GM19468 (cell line): ENCODE measurements around the gene FAM227A.

ENCODE experiments used
- ATAC-seq: cut with Tn5 transposase; IDR thresholded peaks from one replicate; pipeline ENCODE4 v1.9.1; 2021; ENCODE audit warnings: mild to moderate bottlenecking, moderate library complexity, moderate number of reproducible peaks; ENCODE audit not compliant: unreplicated experiment; ENCODE audit errors: extremely low read depth

The FAM227A gene

GRCh38 chr22:38656256-38657044, at the start of gene FAM227A, which contains the start of gene CBY1:
Gene FAM227A, minus strand, starts transcription at chr22:38656392. Its CDS starts 6,224 bp downstream, at chr22:38650168.
Gene CBY1, plus strand, starts transcription at chr22:38656638. Its CDS starts 11,417 bp downstream, at chr22:38668055.
- ATAC-seq = peak; percentile 38

- ATAC-seq = peak; percentile 49
These were observed 49.3 kb upstream of the FAM227A start, which contains the start of gene GTPBP1 for GRCh38 chr22:38705235-38706100. Gene GTPBP1, plus strand, starts transcription at chr22:38705944. Its CDS starts 12 bp downstream, at chr22:38705956.

- ATAC-seq = no peak
These were observed 48.6 kb upstream of the FAM227A start for GRCh38 chr22:38704654-38705234.

- ATAC-seq = peak; percentile 28
These were observed 44.8 kb upstream of the FAM227A start, which contains the start of gene JOSD1 for GRCh38 chr22:38700789-38701628. Gene JOSD1, minus strand, starts transcription at chr22:38700943. Its CDS starts 956 bp downstream, at chr22:38699987.

- no peak for ATAC-seq
These were observed 44.1 kb upstream of the FAM227A start for GRCh38 chr22:38700270-38700788.

- ATAC-seq = no peak
These were observed 43.6 kb upstream of the FAM227A start for GRCh38 chr22:38699784-38700183.

GRCh38 chr22:38699143-38699542, 43.0 kb upstream of the FAM227A start:
- no peak for ATAC-seq

- no peak for ATAC-seq
These were observed 42.4 kb upstream of the FAM227A start for GRCh38 chr22:38698407-38699094.

- no peak for ATAC-seq
These were observed 41.4 kb upstream of the FAM227A start for GRCh38 chr22:38697425-38698089.

- ATAC-seq = no peak
These were observed 40.6 kb upstream of the FAM227A start for GRCh38 chr22:38696606-38697424.

GRCh38 chr22:38694940-38695339, 38.7 kb upstream of the FAM227A start:
- ATAC-seq = no peak

GRCh38 chr22:38694049-38694448, 37.9 kb upstream of the FAM227A start:
- no peak for ATAC-seq

- no peak for ATAC-seq
These were observed 33.5 kb upstream of the FAM227A start for GRCh38 chr22:38689651-38690050.

- no peak for ATAC-seq
These were observed 29.6 kb upstream of the FAM227A start for GRCh38 chr22:38685761-38686160.

- no peak for ATAC-seq
These were observed 28.7 kb upstream of the FAM227A start for GRCh38 chr22:38684895-38685294.

- peak; percentile 74 for ATAC-seq
These were observed 25.6 kb upstream of the FAM227A start, which contains the start of gene TOMM22 for GRCh38 chr22:38681582-38682335. Gene TOMM22, plus strand, starts transcription at chr22:38681957. Its CDS starts 22 bp downstream, at chr22:38681979.

- ATAC-seq = no peak
These were observed 19.6 kb upstream of the FAM227A start for GRCh38 chr22:38675833-38676232.
